PC-3 (cell line): ENCODE results near the gene UBE2D2.

Experiments used
- CTCF ChIP-seq: fragments of 300-600 bp; sonication (generic); conservative IDR thresholded peaks from 2 replicates; pipeline ENCODE4 v1.5.1; 2017; ENCODE audit warnings: antibody characterized with exemption, low read depth, mild to moderate bottlenecking, low read length
- EZH2 ChIP-seq: fragments of 300-600 bp; sonication (generic); IDR thresholded peaks from one replicate; pipeline ENCODE4 v1.6.1; 2017; ENCODE audit warnings: antibody characterized with exemption, mild to moderate bottlenecking, low read length; ENCODE audit not compliant: unreplicated experiment
- EZH2phosphoT487 ChIP-seq: fragments of 300-600 bp; sonication (generic); IDR thresholded peaks from 2 replicates; pipeline ENCODE4 v1.6.1; 2018; ENCODE audit warnings: mild to moderate bottlenecking, antibody characterized with exemption, low read length, borderline replicate concordance

- TF ChIP-seq CTCF = no peak
- no peak for TF ChIP-seq EZH2
- no peak for TF ChIP-seq EZH2phosphoT487
Observed at GRCh38 chr5:139569270-139569955, 8.3 kb downstream of the UBE2D2 start.
